Neural progenitor cell (in vitro differentiated cells): ENCODE measurements around the gene ATG5. TPM values are rescaled to one million over a fixed set of nuclear protein-coding genes. Genes with fewer than 3 reads are reported as not detected.

ENCODE experiments used
- DNase-seq: peaks from one replicate; pipeline ENCODE4 v3.0.0-alpha.2; 2016; ENCODE audit warnings: low spot score
- H2AFZ ChIP-seq: fragments of 200-600 bp; sonication (generic); replicated peaks from 2 replicates; pipeline ENCODE4 v1.6.1; 2016; ENCODE audit warnings: antibody characterized with exemption
- H3F3A ChIP-seq: fragments of 200-600 bp; sonication (generic); 2 replicates; pipeline ENCODE4 v1.6.1; 2016; ENCODE audit warnings: antibody characterized with exemption, low read depth
- H3K27ac ChIP-seq: fragments of 200-600 bp; sonication (generic); 2 replicates; pipeline ENCODE4 v1.5.1; 2016; ENCODE audit warnings: mild to moderate bottlenecking
- H3K27me3 ChIP-seq: fragments of 200-600 bp; sonication (generic); 2 replicates; pipeline ENCODE4 v1.6.1; 2016; ENCODE audit warnings: mild to moderate bottlenecking, moderate library complexity
- H3K36me3 ChIP-seq: fragments of 200-600 bp; sonication (generic); 2 replicates; pipeline ENCODE4 v1.5.1; 2016
- H3K4me1 ChIP-seq: fragments of 200-600 bp; sonication (generic); 2 replicates; pipeline ENCODE4 v1.6.1; 2016; ENCODE audit warnings: mixed run types
- H3K4me2 ChIP-seq: fragments of 200-600 bp; sonication (generic); 2 replicates; pipeline ENCODE4 v1.6.1; 2016
- H3K4me3 ChIP-seq: fragments of 200-600 bp; sonication (generic); 2 replicates; pipeline ENCODE4 v1.5.1; 2016
- H3K79me2 ChIP-seq: fragments of 200-600 bp; sonication (generic); 2 replicates; pipeline ENCODE4 v1.6.1; 2016; ENCODE audit warnings: low read depth
- H3K9ac ChIP-seq: fragments of 200-600 bp; sonication (generic); 2 replicates; pipeline ENCODE4 v1.6.1; 2016
- H3K9me3 ChIP-seq: fragments of 200-600 bp; sonication (generic); 2 replicates; pipeline ENCODE4 v1.5.1; 2016; ENCODE audit warnings: low read depth
- H4K20me1 ChIP-seq: fragments of 200-600 bp; sonication (generic); 2 replicates; pipeline ENCODE4 v1.6.1; 2016; ENCODE audit warnings: low read depth
- H3K27ac Mint-ChIP-seq: 3 replicates; pipeline ENCODE4 v1.8.0; 2021; ENCODE audit warnings: mixed read lengths
- H3K27me3 Mint-ChIP-seq: 2 replicates; pipeline ENCODE4 v1.8.0; 2022; ENCODE audit warnings: low read depth, mild to moderate bottlenecking, inconsistent platforms, moderate library complexity, mixed read lengths; ENCODE audit not compliant: insufficient read depth
- H3K36me3 Mint-ChIP-seq: 3 replicates; pipeline ENCODE4 v1.8.0; 2021; ENCODE audit warnings: mixed read lengths
- H3K4me1 Mint-ChIP-seq: 3 replicates; pipeline ENCODE4 v1.8.0; 2021; ENCODE audit warnings: mixed read lengths
- H3K4me3 Mint-ChIP-seq: 3 replicates; pipeline ENCODE4 v1.8.0; 2021; ENCODE audit warnings: mild to moderate bottlenecking, moderate library complexity, mixed read lengths
- H3K9me3 Mint-ChIP-seq: 3 replicates; pipeline ENCODE4 v1.8.0; 2020; ENCODE audit warnings: mixed read lengths
- EZH2 ChIP-seq: fragments of 200-600 bp; sonication (generic); IDR thresholded peaks from 2 replicates; pipeline ENCODE4 v1.6.1; 2017; ENCODE audit warnings: antibody characterized with exemption, mild to moderate bottlenecking, moderate library complexity
- EZH2phosphoT487 ChIP-seq: fragments of 200-600 bp; sonication (generic); IDR thresholded peaks from 2 replicates; pipeline ENCODE4 v1.6.1; 2017; ENCODE audit warnings: antibody characterized with exemption
- total RNA-seq: library from RNA; depleted of rRNA; stranded (reverse); fragments of >200 nt; gene quantifications from 2 replicates; pipeline ENCODE4 v1.2.3, GENCODE V29; 2015; ENCODE audit warnings: low replicate concordance
- TF ChIP-seq, protein P1 (sequence below): fragments of 200-600 bp; sonication (generic); IDR thresholded peaks from 2 replicates; pipeline ENCODE4 v1.5.1; 2017; ENCODE audit warnings: antibody characterized with exemption, mild to moderate bottlenecking

The ATG5 gene
- total RNA-seq, 1 donor from 2014 or later = 45.0 TPM

DNA sequence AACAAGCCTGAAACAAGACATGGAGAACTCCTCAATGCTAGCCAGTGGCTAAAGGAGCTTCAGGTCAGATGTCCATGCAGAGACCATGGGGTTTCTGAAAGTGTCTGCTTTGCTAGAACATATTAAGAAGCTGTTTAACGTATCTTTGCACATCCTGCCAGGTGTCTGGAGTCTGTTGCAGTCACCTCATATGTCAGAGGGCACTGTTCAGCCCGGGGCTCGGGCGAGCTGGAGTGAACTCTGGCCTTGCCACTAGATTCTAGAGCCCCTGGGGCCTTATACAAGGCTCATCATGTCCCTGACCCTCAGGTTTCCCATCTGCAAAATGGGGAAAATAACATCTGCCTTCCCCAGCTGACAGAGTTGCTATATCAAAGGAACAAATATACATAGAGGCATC lies 180.4 kb downstream of the ATG5 start:
- Histone ChIP-seq H3K9ac (no peak overlapping the region), H3K4me1 (peaks cover 10% of the 10 kb centered on the region), H3K9me3 (no peaks in the 10 kb centered on the region), H3F3A (peaks cover 5% of the 10 kb centered on the region), H3K4me2 (no peak overlapping the region), H3K36me3 (no peaks in the 10 kb centered on the region), H3K27me3 (no peaks in the 10 kb centered on the region), H3K4me3 (no peak overlapping the region), H4K20me1 (no peaks in the 10 kb centered on the region), H2AFZ (no peak overlapping the region), H3K27ac (no peak overlapping the region), H3K79me2 (no peaks in the 10 kb centered on the region)
- Mint-ChIP-seq H3K36me3 (no peaks in the 10 kb centered on the region), H3K4me3 (no peak overlapping the region), H3K27me3 (peaks cover 6% of the 10 kb centered on the region), H3K27ac (no peak overlapping the region), H3K4me1 (peaks cover 26% of the 10 kb centered on the region), H3K9me3 (no peaks in the 10 kb centered on the region)
- TF ChIP-seq EZH2 = no peak
- TF ChIP-seq, protein P1, sequence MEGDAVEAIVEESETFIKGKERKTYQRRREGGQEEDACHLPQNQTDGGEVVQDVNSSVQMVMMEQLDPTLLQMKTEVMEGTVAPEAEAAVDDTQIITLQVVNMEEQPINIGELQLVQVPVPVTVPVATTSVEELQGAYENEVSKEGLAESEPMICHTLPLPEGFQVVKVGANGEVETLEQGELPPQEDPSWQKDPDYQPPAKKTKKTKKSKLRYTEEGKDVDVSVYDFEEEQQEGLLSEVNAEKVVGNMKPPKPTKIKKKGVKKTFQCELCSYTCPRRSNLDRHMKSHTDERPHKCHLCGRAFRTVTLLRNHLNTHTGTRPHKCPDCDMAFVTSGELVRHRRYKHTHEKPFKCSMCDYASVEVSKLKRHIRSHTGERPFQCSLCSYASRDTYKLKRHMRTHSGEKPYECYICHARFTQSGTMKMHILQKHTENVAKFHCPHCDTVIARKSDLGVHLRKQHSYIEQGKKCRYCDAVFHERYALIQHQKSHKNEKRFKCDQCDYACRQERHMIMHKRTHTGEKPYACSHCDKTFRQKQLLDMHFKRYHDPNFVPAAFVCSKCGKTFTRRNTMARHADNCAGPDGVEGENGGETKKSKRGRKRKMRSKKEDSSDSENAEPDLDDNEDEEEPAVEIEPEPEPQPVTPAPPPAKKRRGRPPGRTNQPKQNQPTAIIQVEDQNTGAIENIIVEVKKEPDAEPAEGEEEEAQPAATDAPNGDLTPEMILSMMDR = no peak
- TF ChIP-seq EZH2phosphoT487 = no peak
- no peak for DNase-seq

DNA sequence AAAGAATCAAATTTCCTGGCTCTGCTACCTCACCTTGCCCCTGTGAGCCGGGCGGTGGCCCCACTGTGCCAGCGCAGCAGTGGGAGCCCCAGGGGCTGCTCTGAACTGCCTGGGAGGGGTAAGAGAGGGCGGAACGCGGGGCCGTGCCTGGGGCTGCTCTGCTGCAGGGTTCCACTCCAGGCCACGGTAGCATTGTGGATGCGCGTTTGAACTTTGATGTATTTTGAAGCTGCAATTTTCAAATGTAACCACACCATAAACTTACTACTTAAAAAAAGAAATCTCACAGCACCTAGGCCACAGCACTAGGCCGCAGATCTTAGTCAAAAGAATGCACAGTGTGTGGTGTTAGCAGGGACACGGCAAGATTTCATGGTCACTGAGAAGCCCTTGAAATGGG lies 181.9 kb downstream of the ATG5 start:
- no peaks in the 10 kb centered on the region for H3K9me3 Mint-ChIP-seq
- no peak overlapping the region for H3K4me2 ChIP-seq
- peaks cover 5% of the 10 kb centered on the region for H3F3A ChIP-seq
- no peak overlapping the region for H3K9ac ChIP-seq
- H2AFZ ChIP-seq = peak overlapping the region; percentile 42
- TF ChIP-seq EZH2phosphoT487 (no peak), EZH2 (no peak)
- no peaks in the 10 kb centered on the region for H3K36me3 ChIP-seq
- H3K27ac Mint-ChIP-seq = no peak overlapping the region
- no peaks in the 10 kb centered on the region for H3K9me3 ChIP-seq
- H4K20me1 ChIP-seq = no peaks in the 10 kb centered on the region
- H3K27ac ChIP-seq = no peak overlapping the region
- H3K36me3 Mint-ChIP-seq = no peaks in the 10 kb centered on the region
- H3K4me3 ChIP-seq = no peak overlapping the region
- peaks cover 26% of the 10 kb centered on the region for H3K4me1 Mint-ChIP-seq
- peaks cover 10% of the 10 kb centered on the region for H3K4me1 ChIP-seq
- DNase-seq = no peak
- peaks cover 7% of the 10 kb centered on the region for H3K27me3 Mint-ChIP-seq
- H3K27me3 ChIP-seq = no peaks in the 10 kb centered on the region
- no peak overlapping the region for H3K4me3 Mint-ChIP-seq
- no peaks in the 10 kb centered on the region for H3K79me2 ChIP-seq

DNA sequence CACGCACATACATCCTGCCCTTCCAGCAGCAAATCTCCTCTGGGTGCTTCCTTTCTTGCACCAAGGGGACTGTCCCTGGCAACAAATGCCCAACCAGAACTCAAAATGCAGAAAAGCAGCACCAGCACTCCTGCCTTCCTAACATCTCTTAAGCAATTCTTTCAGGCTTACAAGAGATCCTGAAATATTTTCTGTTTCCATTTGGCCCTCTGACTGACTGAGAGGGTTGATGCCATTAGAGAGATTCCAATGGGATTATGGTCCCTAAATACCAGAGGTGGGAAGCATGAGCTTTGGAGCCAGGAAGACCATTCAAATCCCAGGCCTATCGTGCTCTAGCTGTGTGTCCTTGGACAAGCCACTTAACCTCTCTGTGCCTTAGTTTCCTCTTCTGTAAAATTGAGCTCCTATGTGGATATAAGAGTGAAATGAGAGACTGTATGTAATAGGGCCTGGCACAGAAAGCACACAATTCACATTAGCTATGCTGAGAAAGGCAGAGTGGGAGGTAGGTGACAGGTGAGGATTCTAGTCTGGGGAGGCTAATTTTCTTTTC lies 182.6 kb downstream of the ATG5 start:
- Histone ChIP-seq H3K4me2 (no peak overlapping the region), H4K20me1 (no peaks in the 10 kb centered on the region), H3K4me3 (no peak overlapping the region), H3K36me3 (no peaks in the 10 kb centered on the region), H3K9ac (no peak overlapping the region), H3K79me2 (no peaks in the 10 kb centered on the region), H3K27me3 (no peaks in the 10 kb centered on the region), H2AFZ (no peak overlapping the region), H3K27ac (no peak overlapping the region), H3F3A (peaks cover 5% of the 10 kb centered on the region), H3K4me1 (peaks cover 10% of the 10 kb centered on the region), H3K9me3 (no peaks in the 10 kb centered on the region)
- peaks cover 7% of the 10 kb centered on the region for H3K27me3 Mint-ChIP-seq
- H3K4me1 Mint-ChIP-seq = peaks cover 26% of the 10 kb centered on the region
- DNase-seq = no peak
- H3K9me3 Mint-ChIP-seq = no peaks in the 10 kb centered on the region
- no peak overlapping the region for H3K27ac Mint-ChIP-seq
- no peak overlapping the region for H3K4me3 Mint-ChIP-seq
- H3K36me3 Mint-ChIP-seq = no peaks in the 10 kb centered on the region
- TF ChIP-seq EZH2phosphoT487 = no peak
- TF ChIP-seq, protein P1 = no peak
- TF ChIP-seq EZH2 = no peak

DNA sequence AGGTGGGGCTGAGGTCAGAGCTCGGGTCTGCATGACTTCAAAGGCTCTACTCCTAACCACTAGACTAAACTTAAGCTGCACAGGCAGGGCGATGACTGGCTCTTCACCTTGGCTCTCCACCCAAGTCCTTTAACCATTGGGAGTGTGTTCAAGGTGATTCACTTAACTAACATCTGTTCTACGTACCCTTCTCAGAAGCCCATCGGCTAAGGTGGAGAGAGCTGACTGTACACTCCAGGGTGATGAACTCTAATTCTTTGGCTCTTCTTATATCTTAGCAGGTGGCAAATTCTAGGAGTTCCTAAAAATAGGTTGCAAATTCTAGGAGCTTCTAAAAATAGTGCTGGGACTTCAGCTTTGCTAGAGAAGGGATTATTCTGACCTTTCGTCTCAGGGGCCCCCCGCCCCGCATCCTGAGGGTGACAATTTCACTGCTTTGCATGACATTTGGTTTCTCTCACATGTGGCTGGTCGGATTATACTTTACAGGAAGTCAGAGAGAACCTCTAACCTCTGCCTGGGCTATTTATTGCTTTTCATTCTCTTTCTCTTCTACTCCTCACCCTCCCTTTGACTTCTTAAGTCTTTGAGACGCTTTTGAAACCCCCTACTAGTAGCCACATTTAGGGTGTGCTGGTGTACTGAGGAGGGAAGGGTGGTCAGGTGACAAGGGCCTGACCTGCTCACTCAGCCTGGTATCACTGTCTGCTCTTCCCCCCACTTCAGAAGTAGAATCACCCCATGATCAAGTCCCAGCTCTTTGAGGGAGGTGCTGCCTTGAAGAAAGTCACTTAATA lies 183.9 kb downstream of the ATG5 start:
- H3K9ac ChIP-seq = no peak overlapping the region
- peaks cover 5% of the 10 kb centered on the region for H3F3A ChIP-seq
- Mint-ChIP-seq H3K9me3 (no peaks in the 10 kb centered on the region), H3K4me3 (no peak overlapping the region), H3K4me1 (peaks cover 26% of the 10 kb centered on the region), H3K27me3 (peaks cover 7% of the 10 kb centered on the region), H3K27ac (no peak overlapping the region), H3K36me3 (no peaks in the 10 kb centered on the region)
- DNase-seq = no peak
- TF ChIP-seq, protein P1 = no peak
- TF ChIP-seq EZH2phosphoT487 (no peak), EZH2 (no peak)
- no peaks in the 10 kb centered on the region for H3K36me3 ChIP-seq
- no peak overlapping the region for H3K27ac ChIP-seq
- no peaks in the 10 kb centered on the region for H3K9me3 ChIP-seq
- no peak overlapping the region for H3K4me3 ChIP-seq
- no peak overlapping the region for H2AFZ ChIP-seq
- no peaks in the 10 kb centered on the region for H3K79me2 ChIP-seq
- peaks cover 10% of the 10 kb centered on the region for H3K4me1 ChIP-seq
- no peak overlapping the region for H3K4me2 ChIP-seq
- H3K27me3 ChIP-seq = no peaks in the 10 kb centered on the region
- H4K20me1 ChIP-seq = no peaks in the 10 kb centered on the region
